Activated T-cell treated with anti-CD3 and anti-CD28 coated beads, Interleukin-2, amount 50 U/mL, for 1 hour (primary cell): ENCODE results near the gene SWSAP1.
"Not testable (repeated sequence)": the region's sequence is repeated elsewhere in the genome, so short reads cannot be mapped to it uniquely, and the experiment has no call there.

Experiments
- DNase-seq: peaks from one replicate; pipeline ENCODE4 v3.0.0-alpha.2; 2020

SWSAP1 gene

GRCh38 chr19:11374433-11375142 is at the start of gene SWSAP1:
Gene SWSAP1 (plus strand): TSS chr19:11374666. CDS start chr19:11374681, 15 bp downstream.
- peak; percentile 96 for DNase-seq

- DNase-seq: no peak
Measured at GRCh38 chr19:11324748-11325389, 49.6 kb upstream of the SWSAP1 start.

GRCh38 chr19:11325544-11325943 is 48.9 kb upstream of the SWSAP1 start:
- DNase-seq: no peak

DNA sequence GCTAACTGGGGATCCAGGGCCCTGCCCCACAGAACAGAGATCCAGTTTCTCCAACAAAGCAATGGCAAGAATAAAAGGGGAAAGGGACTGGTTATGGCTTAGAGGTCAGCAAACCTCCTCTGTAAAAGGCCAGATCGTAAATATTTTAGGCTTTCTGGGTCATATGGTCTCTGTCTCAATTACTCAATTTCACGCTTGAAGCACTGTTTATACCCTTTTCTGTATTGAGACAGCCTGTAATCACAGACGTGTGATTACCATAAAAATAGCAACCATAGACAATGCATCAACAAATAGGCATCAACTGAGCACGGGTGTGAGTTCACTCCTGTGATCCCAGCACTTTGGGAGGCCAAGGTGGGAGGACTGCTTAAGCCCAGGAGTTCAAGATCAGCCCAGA is 44.3 kb upstream of the SWSAP1 start:
- no peak for DNase-seq

GRCh38 chr19:11331502-11331901 is 43.0 kb upstream of the SWSAP1 start:
- no peak for DNase-seq

DNA sequence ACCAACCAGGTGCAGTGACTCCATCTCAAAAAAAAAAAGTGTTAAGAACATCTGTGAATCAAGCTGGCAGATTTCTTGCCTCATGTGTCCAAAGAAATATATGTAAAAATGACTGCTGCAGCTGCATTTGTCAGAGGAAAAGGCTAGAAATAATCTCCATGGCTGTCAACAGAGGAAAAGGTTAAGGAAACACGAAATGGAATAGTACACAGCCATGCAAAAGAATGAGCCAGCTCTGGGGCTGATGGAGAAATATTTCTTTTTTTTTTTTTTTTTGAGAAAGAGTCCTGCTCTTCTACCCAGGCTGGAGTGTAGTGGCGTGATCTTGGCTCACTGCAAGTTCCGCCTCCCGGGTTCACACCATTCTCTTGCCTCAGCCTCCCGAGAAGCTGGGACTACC is 41.6 kb upstream of the SWSAP1 start:
- no peak for DNase-seq

GRCh38 chr19:11333838-11334237 is 40.6 kb upstream of the SWSAP1 start:
- not testable (repeated sequence) for DNase-seq

- DNase-seq: no peak
Measured at GRCh38 chr19:11335449-11336146, 38.9 kb upstream of the SWSAP1 start.

DNA sequence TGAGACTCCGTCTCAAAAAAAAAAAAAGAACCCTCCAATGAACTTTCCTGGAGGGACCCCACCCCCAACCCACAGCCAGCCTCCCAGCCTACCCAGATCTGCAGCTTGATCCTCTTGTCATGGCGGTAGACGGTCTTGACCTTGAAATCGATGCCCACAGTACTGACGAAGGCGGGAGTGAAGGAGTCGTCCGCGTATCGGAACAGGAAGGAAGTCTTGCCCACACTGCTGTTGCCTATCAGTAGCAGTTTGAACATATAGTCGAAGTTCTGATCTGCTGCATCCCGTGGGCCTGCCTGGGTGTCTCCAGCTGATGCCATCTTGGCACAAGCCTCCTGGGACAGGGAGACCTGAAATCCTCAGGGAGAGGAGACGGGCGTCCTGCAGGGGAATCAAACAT is 37.4 kb upstream of the SWSAP1 start:
- no peak for DNase-seq

DNA sequence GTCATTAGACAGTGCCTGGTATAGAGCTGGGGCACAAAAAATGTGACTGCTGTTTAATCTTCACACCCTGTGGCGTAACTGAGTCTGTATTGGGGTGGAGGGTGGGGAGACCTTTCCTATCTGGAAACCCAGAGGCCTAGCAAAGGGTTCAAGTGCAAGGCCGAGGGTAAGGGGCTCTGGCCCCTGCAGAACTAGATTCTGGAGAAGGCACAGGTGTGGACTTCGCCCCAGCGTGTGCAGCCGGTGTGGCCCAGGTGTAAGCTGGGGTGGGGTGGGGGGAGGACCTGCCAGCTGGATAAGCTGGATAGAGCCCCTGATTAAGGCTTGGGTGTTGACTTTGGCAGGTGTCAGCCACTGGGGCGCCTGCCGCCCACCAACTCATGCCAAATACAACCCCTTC is 36.3 kb upstream of the SWSAP1 start:
- no peak for DNase-seq

DNA sequence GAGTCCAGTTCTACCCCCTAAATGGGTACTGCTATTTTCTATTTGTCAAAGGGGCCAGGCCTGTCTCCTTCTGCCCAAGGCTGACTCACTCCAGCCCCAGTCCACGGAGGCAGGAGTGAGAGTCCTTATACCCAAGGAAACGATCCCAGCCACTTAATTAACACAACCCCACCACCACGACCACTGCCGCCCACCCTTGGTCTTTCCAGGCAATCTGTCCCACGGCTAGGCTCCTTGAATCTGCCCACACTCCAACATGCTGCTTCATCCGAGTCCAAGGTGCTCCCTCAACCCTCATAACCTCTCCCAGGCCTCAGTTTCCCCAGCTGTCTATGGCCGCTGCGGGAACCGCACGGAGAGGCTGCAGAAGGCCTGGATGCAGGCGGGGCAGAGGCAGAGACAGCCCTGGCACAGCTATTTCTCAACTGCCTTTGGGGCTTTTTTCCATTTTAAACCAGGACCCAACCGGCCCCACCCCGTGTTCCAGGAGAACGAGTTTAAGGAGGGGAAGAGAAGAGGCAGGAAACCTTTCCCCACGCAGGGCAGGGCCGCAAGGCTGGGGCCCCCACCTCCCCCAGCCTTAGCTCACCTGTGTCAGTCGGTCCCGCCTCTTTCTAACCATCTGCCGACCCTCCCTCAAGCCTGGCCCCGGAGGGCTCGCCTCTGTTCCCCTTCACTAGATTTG is 35.8 kb upstream of the SWSAP1 start:
- no peak for DNase-seq

DNA sequence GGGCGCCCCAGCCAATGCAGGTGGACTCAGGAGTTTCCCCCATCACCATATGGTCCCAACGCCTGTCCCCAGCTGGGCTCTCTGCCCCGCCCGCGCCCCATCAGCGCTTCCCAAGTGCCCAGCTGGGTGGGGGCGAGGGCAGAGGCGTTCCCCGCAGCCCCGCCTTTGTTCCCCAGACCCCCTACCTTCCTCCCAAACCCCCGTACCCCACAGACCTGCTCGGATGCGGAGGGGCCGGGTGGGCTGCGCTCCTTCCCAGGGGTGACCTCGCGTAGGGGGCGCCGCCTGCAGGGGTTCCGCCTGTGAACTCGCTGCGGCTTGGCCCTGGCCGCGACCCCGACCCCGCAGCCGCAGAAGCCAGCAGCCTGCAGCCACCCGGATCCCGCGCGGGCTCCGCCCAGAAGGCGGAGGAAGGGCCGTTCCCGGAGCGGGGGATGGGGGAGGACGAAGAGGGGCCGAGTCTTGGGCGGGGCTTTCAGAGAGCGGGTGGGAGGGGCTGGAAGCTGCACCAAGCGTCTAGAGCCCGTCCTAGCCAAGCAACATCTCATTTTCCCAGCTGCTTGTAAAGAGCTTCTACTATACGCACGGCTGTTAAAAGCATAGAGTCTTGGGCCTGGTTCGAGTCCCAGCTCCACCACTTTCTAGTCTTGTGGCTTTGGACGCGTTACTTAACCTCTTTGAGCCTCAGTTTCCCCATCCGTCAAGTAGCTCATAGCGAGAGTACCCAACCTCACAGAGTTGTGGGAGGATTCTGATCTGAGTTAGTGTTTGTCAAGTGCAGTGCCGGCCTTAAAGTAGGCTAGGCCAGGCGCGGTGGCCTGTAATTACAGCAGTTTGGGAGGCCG is 35.0 kb upstream of the SWSAP1 start, which contains the start of gene RAB3D:
TSS of gene RAB3D (minus strand) at position 404 of the 845 bp plus-strand sequence. CDS start 2,258 bp downstream, outside the sequence.
- DNase-seq: peak; percentile 75

- DNase-seq: not testable (repeated sequence)
Measured at GRCh38 chr19:11340099-11340467, 34.4 kb upstream of the SWSAP1 start.

DNA sequence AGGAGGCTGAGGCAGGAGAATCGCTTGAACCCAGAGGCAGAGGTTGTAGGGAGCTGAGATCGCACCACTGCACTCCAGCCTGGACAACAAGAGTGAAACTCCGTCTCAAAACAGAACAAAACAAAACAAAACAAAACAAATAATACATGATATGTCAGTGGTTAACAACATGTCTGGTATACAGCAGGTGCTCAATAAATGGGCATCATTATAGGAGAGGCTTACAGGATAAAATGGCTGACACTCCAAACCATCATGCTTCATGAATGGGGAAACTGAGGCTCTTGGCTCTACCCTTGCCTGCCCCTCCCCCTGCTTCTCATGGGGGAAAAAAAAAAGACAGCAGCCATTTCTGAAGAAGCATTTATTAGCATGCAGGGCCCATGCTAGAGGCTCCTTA is 32.0 kb upstream of the SWSAP1 start:
- DNase-seq: no peak

GRCh38 chr19:11345122-11345803 is 29.2 kb upstream of the SWSAP1 start:
- DNase-seq: no peak

DNA sequence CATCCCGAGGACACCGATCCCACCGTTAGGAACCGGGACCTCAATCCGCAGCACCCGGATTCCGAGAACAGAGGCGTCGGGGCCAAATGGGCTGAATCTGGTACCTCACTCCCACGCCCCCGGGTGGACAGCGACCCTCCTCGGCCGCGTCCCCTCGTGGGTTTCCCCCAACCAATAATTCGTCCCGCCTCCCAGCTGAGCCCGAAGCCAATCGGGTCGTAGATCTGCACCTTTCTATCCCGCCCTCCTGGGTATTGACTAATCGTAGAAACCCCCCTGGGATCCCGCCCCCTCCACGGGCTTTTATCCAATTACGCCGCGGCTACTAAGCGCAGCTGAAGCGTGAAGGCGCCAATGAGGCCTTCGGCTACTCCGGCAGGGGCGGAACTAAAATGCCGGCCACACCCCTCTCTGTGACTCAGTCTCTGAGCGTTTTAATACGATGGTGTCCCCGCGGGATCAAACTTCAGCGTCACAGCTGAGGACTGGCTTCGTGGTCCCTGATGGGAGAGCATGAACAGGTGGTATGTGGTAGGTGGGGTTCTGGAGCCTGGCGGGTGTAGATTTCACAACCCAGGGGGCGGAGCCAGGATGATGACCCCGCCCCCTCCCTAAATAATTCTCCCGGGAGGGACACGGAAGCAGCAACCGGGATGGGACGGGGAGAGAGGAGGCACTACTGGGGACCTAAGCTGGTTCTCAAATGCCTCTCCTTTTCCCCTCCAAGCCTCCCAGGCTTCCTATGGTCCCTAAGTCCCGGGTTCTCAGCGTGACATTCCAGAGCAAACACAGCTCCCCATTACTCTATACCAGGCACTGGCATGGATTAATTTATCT is 28.1 kb upstream of the SWSAP1 start, which contains the start of the genes CCDC159 and TMEM205:
TSS of gene CCDC159 (plus strand) at position 416 of the 837 bp plus-strand sequence. CDS start at position 504, 88 bp downstream.
TSS of gene TMEM205 (minus strand) at position 165 of the 837 bp plus-strand sequence. CDS start 649 bp downstream, outside the sequence.
- peak; percentile 97 for DNase-seq

DNA sequence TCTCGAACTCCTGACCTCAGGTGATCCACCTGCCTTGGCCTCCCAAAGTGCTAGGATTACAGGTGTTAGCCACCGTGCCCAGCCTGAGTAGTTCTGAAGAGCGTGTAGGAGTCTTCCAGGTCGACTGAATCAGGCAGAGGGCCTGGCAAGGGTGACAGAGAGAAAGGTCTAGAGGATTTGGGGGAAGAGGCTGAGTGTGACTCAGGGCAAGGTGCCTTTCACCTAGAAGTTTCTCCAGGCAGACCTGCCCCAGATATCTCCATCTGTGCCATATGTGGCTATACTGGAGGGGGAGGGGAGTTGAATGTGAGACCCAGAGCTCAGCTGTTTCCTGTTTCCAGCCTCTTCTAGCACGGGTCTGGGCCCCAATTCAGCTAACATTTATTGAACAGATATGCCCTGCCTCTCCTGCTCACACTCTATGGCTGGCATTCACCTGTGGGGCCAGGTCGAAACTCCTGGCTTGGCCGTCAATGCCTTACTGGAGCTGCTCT is 26.9 kb upstream of the SWSAP1 start:
- no peak for DNase-seq

DNA sequence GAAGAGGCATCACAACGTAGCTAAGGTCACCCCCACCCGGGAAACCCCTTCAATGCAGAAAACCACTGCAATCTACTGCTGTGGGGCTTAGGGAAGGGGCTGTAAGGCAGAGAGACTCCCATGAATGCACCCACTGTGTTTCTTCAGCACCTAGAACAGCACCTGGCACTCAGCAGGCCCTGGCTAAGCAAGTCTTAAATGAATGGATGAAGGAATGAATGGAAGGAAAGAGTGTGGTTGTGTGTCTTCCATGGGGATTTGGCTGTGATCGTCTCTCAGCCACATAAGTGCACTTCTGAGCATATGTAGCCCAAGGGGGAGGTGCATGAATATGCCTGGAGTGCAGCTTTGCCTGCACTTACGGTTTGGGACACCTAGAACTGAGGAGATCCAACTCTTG is 25.3 kb upstream of the SWSAP1 start:
- DNase-seq: no peak

DNA sequence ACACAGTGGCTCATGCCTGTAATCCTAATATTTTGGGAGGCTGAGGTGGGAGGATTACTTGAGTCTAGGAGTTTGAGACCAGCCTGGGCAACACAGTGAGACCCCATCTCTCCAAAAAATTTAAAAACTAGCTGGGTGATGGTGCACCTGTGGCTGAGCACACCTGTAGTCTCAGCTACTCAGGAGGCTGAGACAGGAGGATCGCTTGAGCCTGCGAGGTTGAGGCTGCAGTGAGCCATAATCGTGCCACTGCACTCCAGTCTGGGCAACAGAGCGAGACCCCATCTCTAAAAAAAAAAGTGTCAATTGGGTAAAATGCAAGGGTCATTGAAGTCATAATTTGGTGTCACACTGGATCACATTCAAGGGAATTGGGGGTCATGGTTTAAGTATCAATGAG is 20.4 kb upstream of the SWSAP1 start:
- DNase-seq: not testable (repeated sequence)
